T-helper 2 cell treated with Interferon-gamma antibody and Interleukin-4, amounts not matched to agents 100 ng/mL and 5 ng/mL, for 36 hours (primary cell): ENCODE data around the gene ZNF74. TPM values are rescaled to one million over a fixed set of nuclear protein-coding genes. Genes with fewer than 3 reads are reported as not detected.

Experiments
- intact Hi-C: fragments of 100-400 bp; cut with micrococcal nuclease; formaldehyde crosslinking; loops from one replicate; pipeline ENCODE4 v1.15.1; 2023
- total RNA-seq: library from RNA; stranded (reverse); gene quantifications from 2 replicates; pipeline ENCODE4 v1.2.3, GENCODE V29; 2022

Gene ZNF74
- total RNA-seq, 1 donor from 2014 or later = 10.7 TPM

DNA sequence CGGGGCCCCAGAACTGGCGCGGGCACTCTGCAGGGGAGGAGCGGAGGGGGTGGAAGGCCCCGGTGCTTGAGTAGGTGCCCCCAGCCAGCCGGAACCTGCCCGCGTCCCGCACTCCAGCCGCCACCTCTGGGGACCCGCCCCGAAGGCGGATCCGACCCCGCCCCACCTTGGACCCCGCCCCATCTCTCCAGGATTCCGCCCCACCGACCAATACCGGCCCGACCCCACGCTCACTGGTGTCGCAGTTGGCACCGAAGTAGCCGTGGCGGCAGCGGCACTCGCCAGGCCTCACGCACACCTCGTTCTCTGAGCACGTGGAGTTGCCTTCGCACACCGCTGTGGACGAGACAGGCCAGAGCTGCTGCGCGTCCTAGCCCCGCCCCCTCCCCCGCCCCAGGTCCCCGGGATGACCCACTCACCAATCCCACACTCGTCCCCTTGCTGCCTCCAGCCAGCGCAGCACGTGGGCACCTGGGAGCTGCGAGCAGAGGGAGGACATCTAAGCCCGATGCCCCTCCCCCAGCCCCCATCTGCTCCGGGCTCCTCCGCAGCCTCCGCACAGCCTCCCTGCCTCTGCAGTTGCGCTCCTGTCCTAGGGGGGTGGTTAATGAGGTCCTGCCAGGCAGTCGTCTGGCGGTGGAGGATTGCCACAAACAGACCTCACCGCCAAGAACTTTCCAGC, 37.7 kb downstream of the ZNF74 start:
- intact Hi-C loops = loop anchor here (10.0 kb wide), 1 partner anchor 277 kb away; the partner anchor contains the start of gene CCDC188

DNA sequence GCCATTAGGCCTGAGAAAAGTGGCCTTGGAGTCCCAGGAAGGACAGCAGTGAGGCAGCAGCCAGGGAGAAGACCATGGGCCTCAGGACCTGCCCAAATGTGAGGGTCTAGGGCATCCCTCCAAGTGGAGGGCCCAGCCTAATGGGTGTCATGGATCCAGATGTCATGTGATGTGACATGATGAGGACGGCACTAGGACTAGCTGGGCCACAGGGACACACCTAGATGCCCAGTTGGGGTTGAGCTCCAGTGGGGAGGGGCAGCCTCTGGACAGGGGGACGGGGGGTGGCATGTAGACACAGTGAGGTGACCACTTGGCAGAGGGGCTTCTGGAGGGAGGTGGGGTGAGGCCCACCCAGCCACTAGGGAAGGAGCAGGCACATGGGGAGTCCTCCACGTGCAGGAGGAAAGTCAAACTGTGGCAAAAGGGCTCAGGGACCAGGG, 38.3 kb downstream of the ZNF74 start:
- intact Hi-C loops = loop anchor here (10.0 kb wide), 1 partner anchor 277 kb away; the partner anchor contains the start of gene CCDC188

DNA sequence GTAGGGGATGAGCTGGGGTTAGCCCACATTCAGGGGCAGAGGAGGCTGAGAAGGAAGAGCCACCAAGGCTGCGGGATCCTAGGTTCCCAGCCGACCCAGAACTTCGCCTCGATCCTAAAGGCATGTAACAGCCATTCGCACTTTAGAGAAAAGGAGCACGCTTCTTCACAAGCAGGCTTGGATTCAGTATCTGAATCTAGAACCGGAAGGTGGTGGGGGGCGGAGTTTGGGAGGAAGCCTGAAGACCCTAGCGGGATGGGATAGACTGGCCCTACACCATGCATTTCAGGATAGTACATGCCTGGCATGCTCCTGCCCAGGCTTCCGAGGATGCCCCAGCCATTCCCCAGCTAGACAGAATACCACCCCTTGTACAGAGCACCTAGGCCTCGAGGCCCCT, 39.2 kb downstream of the ZNF74 start:
- intact Hi-C loops = loop anchor here (10.0 kb wide), 1 partner anchor 278 kb away; the partner anchor contains the start of gene CCDC188

DNA sequence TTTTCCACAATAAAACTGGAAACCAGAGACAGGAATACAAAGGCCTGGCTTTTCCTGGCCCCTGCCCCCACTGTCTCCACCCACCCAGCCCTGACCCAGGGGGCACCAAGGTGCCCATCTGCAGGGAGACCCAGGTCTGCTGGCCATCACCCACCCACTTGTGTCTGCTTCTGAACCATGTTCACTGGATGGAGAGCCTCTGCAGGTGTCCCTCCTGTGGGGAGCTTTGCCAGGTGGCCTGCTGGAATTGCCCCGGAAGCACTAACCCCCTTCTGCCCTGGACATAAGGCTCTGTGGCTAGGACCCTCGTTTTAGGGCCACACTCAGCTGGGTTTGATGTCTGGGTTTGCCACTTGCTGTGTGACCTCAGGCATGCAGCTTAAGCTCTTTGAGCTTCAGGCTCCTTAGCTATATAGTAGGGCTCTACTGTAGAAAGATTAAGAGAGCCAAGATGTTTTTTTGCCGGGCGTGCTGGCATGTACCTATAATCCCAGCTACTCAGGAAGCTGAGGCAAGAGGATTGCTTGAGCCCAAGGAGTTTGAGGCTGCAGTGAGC, 39.8 kb downstream of the ZNF74 start:
- intact Hi-C loops = loop anchor here (10.0 kb wide), 1 partner anchor 279 kb away; the partner anchor contains the start of gene CCDC188

DNA sequence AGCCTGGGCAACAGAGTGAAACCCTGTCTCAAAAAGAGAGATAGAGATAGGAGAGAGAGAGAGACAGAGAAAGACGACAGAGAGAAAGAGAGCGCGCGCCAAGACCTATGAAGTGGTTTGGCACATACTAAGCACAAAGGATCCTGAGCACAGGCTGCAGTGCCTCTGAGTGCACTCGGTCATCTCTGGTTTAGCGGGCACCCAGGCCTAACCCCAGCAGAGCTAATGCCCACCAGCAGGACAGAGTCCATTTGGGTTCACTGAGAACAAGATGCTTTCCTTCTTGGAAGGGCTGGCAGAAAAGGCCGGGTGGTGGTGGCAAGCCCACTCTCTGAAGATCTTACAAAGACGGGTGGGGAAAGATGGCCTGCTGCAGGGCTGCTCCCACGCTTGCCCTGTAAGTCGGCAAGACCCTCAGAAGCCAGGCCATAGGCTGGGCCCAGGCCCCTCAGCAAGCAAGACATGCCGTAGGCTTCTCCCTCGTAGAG, 40.4 kb downstream of the ZNF74 start:
- intact Hi-C loops = loop anchor here (10.0 kb wide), 1 partner anchor 280 kb away; the partner anchor contains the start of gene CCDC188

DNA sequence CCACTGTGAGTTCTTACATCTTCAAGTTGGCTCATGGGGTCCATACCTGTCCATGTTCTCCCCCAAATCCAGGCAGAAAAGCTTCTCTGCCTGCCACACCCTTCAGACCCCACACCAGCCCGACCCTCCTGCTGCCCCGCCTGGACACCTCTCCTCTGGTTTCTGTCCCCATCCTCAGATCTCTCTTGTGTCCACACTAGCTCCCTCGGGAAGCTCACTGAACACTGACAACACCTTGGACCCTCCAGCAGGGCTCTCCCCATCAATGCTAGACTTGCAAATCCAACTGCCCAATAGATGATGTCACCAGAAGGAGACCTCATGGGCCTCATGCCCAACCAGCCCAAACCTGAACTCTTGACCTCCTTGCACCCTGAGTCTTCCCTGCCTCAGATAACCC, 40.8 kb downstream of the ZNF74 start:
- intact Hi-C loops = loop anchor here (10.0 kb wide), 1 partner anchor 280 kb away; the partner anchor contains the start of gene CCDC188

DNA sequence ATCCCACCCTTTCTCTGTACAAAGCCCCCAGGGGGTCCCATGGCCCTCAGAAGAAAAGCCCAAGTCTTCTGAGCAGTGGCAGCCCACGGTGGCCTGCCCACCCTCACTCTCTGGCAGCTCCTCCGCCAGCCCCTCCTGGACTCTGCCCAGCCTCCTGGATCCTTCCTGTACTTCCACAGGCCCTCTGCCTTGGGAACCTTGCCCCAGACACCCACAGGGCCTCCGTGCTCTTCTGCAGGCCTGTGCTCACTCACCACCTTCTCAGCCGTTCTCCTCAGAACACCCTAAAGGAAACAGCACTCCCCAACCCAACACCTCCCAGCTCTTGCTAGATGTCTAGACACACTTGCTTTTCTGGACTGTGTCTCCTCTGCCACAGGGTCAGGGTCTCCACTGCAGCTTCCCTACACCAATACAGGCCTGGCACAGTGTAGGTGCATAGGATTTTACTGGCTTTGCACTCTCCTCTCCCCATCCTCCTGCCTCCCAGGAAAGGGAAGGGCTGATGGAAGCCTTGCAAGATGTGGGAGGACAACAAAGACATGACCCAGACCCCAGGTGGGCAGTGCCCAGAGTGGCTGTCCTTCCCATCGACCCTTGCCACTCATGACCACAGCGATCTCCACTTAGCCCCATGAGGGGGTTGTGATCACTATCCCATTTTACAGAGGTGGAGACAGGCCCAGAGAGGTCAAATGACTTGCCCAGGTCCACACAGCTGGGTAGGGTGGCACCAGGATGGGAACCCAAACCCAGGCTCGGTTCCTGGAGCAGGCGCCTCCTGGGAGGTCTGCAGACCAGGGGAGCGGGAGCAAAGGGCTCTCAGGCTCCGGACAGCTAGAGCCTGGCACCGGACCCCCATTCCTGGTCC, 41.7 kb downstream of the ZNF74 start:
- intact Hi-C loops = loop anchor here (10.0 kb wide), 1 partner anchor 281 kb away; the partner anchor contains the start of gene CCDC188

DNA sequence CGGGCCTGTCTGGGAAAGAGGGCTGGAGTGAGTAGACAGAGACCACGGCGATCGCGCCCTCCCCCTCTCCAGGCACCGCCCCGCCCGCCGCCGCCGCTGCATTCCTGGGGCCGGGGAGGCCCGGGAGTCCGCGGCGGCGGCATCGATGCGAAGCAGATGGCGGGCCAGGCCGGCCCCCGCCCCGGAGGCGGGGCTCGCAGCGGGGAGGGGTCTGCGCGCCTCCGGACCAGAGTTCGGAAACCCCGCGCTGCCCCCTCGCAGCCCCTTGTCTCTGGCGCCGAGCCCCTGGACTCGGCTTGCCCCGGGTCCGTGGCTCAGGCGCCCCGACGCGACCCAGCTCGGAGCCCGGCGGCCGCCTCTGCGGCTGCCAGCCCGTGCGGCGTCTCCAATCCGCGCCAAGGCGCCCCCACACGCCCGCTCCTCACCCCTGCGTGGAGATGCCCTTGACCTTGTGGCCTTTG, 42.4 kb downstream of the ZNF74 start:
- intact Hi-C loops = loop anchor here (10.0 kb wide), 1 partner anchor 282 kb away; the partner anchor contains the start of gene CCDC188

DNA sequence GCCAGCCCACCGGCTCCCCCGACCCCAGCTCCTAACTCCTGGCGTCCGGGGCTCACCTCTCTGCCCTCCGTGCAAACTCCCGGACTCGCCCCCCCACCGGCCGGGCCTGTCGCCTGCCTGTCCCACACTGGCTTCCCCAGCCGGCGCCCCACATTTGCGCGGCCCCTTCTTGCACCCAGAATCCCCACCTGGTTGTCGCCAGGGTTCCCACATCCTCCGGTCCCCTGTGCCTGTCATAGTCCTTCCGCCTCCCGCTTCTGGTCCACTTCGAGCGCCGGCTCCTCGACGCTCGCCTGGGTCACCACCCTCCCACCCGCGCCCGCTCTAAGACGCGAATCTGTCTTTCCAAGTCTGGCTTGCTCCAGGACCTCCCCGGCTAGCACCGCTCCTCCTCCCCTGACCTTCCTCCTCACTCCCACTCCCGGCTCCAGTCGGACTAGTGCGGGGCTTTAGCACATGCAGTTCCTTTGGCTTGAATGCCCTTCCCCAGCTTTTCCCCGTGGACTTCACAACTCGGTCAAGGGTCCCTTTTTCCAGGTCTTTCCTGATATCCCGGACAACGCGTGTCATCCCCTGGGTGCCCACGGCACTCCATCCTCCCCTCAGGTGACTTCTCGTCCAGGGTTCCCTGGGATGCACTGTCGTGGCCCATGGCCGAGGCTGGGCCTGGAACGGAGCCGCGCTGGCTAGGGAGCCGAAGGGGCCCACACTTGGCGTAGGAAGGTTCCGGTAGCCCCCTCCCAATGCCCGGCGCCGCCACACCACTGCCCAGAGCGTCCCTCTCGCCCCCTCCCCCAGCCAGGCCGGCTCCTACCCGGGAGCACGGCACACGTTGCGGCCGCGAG, 43.0 kb downstream of the ZNF74 start:
- intact Hi-C loops = loop anchor here (10.0 kb wide), 1 partner anchor 282 kb away; the partner anchor contains the start of gene CCDC188

DNA sequence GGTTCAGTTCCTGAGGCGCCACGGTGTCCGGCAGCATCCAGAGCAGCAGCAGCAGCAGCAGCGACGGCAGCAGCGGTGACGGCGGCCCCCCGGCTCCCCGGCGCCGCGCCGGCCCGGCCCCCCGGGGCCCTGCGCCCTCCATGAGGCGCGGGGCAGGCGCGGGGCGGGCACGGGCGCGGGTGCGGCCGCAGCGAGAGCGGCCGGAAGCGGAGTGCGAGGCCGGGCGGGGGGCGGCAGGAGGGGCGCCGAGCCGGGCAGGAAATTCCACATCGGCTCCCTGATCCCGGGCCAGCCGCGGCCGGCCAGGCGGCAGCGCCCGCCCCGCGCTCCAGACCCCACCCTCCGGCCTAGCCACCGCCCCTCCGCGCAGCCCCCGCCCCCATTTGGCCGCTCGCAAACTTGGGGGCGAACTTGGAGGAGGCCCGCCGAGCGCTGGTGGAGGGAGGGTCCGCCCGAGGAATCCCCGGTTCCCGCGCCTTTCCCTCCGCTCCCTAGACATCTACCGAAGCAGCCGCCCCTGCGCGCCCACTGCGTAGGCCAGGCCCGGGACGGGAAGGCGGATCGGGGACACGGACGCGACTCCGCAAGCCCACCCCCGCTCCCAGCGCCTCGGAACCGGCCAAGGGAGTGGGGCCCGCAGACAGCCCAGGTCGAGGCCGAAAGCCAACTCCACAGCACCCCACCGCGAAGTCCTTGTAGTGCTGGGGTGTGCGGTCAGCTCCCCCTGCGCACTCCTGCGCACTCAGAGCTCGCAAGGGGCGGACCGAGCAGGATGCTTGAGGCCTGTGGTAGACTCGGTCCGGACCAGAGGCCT, 43.9 kb downstream of the ZNF74 start, which contains the start of gene SCARF2:
Gene SCARF2, minus strand, starts transcription at position 213 of the 814 bp plus-strand sequence. Its CDS starts 71 bp downstream, at position 142.
- intact Hi-C loops = loop anchor here (10.0 kb wide), 1 partner anchor 283 kb away; the partner anchor contains the start of gene CCDC188

DNA sequence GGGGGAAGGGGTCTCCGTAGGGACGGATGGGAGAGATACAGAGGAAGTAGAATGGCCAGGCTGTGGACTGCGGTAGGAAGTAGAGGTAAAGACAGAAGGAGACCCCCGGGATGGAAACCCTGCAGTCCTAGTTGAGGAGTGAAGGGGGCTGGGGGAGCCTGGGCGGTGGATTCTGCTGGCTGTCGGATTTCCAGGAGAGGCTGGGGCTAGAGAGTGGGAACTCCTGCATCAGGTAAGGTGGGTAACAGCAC, 44.4 kb downstream of the ZNF74 start:
- intact Hi-C loops = loop anchor here (10.0 kb wide), 1 partner anchor 284 kb away; the partner anchor contains the start of gene CCDC188

DNA sequence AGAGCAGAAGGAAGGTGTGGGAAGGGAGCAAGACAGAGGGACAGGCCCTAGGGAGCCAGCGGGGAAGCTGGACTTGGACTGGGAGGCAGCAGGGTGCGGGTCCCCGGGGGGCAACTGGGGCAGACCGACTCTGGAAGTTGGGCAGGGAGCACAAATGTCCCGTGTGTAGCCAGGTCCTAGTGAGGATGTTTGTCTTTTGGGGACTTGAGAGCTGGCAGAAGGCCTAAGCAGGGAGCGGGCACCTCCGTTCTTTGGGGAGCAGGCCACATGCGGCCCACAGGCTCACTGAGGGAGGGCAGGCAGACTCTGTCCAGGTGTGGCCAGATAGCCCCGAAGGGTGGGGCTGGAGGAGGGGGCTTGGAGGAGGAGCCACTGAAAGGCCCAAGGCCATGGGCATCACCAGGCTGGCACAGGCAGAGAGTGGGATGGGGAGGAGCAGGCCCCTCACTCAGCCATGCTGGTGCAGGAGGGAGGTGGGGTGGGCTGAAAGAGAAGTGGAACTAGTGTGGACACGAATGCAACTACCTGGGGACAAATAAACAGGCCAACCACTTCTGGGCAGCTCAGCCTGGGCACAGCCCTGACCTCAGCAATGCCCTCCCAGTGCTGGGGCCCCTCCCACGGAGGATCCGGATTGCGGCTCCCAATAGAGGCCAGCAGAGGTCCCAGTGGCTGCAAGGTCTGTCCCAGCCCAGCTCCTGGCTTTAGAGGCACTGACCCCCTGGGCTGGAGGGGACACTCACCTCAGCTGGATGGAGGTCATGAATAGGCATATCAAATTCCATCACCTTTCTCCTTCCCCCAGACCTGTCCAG, 44.9 kb downstream of the ZNF74 start:
- intact Hi-C loops = loop anchor here (10.0 kb wide), 1 partner anchor 284 kb away; the partner anchor contains the start of gene CCDC188

DNA sequence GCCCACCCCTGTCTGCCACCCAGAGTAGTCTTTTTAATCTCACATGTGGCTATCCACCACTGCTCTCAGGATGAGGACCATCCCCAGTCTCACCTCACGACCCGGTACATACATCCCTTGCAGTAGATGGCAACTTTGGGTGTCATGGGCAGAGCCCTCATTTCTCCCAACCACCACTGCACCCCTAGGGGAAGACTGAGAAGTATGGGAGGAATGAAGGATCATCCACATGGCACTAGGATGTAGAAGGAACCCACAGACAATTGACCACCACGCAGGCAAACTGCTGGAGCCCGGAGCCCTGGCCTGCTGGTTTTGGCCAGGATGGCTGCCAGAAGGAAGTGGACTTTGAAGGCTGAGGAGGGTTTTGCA, 45.6 kb downstream of the ZNF74 start:
- intact Hi-C loops = loop anchor here (10.0 kb wide), 1 partner anchor 285 kb away; the partner anchor contains the start of gene CCDC188

DNA sequence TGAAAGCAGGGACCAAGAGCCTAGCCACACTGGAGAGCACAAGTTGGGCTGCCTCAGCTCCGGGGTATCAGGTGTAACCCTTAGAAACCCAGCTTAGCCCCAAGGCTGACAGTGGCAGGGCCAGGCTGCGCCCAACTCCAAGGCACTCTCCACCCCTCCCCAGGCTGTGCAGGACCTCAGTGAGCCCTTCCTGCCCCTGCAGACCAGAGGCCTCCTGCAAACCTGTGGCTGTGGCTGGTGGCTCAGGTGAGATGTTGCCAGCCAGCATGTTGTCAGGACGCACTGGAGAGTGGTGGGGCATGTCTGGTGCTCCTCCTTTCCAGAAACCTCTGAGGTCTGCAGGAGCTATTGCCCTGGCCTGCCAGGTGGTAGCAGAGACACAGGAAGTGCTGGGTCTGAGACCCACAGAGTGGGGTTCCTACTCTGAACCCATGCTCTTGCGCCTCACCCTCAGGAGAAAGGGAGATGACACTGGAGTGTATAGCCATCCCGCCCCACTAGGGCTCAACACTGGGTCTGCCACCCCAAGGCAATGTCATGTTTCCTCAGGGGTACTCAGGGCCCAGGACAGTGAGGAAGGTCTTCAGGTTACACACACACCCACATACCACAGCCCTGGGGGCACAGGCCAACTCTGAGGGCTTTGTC, 46.1 kb downstream of the ZNF74 start:
- intact Hi-C loops = loop anchor here (10.0 kb wide), 1 partner anchor 285 kb away; the partner anchor contains the start of gene CCDC188

DNA sequence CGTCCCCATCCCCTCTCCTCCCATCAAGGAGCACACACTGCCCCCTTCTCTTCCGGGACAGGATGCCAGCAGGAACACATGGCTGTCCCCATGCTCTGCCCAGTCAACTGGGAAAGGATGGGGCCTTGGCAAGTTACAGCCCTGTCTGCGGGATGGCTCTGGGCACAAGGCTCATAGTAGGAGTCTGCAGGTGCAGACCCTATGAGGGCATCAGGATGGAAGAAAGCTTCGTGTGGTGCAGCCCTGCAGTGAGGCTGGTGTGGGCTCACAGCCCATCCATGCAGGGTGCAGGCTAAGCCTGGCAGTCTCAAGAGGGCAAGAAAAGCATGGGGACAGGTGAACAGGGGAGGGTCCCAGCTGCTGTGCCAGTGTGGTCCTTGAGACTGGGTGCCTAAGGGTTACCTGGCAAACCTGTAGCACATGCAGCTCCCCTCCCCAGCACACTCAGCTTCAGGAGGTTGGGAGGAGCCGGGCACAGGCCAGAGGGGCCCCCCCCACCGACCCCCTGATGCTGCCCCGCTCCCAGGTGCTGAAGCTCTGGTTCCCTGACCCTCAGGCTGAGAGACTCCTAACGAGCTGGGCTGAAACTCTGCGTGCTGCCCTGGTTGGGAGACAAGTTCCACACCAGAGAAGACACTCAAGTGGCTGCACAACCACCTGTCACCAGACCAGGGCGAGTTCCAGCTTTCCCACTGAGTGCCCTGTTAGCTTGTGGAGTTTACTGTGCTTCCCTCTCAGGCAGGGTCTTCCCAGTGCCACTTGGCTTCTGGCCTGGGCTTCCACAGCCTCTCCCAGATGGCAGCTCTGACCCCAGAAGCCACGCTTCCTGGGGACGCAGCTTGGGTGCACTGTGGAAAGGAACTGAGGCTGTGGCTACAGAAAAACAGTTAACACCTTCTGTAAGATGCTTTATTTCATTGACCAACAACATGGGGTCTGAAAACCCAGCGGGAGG, 47.0 kb downstream of the ZNF74 start:
- intact Hi-C loops = no loop called here

DNA sequence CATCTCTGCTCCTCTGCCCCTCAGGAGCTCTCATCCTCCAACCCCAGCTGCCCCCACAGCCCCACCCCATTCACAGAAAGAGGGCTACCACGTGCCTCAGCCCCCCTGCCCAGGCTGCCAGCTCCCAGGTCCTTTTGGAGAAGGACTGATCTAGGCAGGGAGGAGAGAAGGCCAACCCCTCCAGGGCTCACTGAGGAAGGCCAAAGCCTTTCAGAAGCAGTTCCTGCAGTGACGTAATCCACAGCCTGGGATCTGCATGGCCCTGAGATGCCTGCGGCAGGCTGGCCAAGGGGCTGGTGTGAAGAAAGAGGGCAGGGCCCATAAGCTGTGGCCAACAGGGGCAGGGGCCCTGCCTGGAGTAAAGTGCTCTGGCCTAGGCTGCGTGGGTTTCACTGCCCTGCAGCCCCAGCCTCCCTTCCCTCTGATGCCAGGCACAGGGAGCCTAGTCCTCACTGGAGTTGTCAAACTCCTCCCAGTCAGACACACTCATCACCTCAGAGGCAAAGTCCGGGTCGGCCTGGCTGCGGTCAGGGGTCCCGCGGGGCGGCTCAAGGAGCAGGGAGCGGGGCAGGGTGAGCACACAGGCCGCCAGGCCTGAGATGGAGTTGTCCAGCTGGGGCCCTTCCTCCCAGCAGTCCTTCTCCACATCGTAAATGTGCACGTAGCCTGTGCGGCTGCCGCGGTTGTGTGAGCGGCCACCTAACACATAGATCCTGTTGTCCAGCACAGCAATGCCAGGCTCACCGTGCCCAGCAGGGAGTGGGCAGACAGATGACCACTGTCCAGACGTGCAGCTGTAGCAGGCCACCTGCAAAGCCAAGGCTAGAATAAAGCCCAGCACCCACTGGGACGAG, 47.9 kb downstream of the ZNF74 start:
- intact Hi-C loops = no loop called here
